ENCODE results near the gene COMT.

DNA sequence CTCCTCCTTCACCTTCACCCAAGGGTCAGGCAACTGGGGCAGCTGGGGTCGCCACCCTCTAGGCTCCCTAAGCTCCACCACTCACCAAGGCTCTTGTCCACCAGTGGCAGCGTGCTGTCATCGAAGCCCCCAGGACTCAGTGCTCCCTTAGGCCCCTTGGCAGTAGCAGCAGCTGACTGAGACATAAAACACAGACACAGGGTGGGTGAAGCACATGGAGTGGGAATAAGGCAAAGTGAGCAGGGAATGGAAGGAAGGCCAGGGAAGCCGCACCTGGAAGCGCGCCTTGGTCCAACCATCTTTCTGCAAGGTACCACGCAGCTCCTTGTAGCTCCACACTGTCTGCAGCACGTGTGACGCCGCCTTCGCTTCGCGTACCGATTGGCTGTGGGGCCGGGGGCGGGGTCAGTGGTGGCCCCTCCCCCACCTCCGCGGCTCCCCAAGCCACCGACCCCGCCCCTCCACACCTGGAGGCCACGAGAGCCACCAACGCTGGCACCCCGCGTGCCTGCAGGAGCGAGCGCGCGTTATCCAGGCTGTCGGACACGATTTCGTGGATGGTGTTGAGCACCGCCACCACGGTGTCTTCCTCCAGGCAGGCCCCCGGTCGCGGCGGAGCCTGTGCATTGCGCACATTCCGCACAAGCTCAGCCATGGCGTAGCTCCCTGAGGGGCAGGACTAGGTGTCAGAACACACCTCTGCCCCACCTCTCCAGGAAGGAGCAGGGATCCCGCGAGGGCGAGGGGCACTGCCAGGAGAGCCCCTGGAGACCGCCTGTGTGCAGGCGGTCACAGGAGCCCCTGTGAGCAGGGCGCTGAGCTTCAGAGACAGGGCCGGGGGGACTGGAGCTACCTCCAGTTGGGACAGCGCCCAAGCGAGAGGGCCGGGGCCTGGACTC lies 31.3 kb downstream of the COMT start:
- TF ChIP-seq, protein P1, sequence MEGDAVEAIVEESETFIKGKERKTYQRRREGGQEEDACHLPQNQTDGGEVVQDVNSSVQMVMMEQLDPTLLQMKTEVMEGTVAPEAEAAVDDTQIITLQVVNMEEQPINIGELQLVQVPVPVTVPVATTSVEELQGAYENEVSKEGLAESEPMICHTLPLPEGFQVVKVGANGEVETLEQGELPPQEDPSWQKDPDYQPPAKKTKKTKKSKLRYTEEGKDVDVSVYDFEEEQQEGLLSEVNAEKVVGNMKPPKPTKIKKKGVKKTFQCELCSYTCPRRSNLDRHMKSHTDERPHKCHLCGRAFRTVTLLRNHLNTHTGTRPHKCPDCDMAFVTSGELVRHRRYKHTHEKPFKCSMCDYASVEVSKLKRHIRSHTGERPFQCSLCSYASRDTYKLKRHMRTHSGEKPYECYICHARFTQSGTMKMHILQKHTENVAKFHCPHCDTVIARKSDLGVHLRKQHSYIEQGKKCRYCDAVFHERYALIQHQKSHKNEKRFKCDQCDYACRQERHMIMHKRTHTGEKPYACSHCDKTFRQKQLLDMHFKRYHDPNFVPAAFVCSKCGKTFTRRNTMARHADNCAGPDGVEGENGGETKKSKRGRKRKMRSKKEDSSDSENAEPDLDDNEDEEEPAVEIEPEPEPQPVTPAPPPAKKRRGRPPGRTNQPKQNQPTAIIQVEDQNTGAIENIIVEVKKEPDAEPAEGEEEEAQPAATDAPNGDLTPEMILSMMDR (IDR thresholded peaks at IDR 0.05) = no peak
- TF ChIP-seq POLR2A (IDR thresholded peaks at IDR 0.05) = no peak
